Bronchial epithelial cell (primary cell): ENCODE data around the gene SF3B4. TPM values are rescaled to one million over a fixed set of nuclear protein-coding genes. Genes with fewer than 3 reads are reported as not detected.

Experiments used
- DNase-seq: peaks from one replicate; pipeline ENCODE4 v3.0.0-alpha.2; 2010; ENCODE audit warnings: low read depth
- FAIRE-seq: peaks from 2 replicates; lab custom pipeline; 2011; peaks lifted over from hg19 to GRCh38; lab: Jason Lieb, UNC
- H3K27me3 ChIP-seq: 2 replicates; pipeline ENCODE4 v1.5.1; 2011; ENCODE audit warnings: low read length; ENCODE audit not compliant: control insufficient read depth, insufficient read depth
- H3K36me3 ChIP-seq: 2 replicates; pipeline ENCODE4 v1.5.1; 2011; ENCODE audit warnings: low read length; ENCODE audit not compliant: control insufficient read depth, insufficient read depth
- H3K4me3 ChIP-seq: 2 replicates; pipeline ENCODE4 v1.5.1; 2011; ENCODE audit warnings: mild to moderate bottlenecking, low read depth, low read length, control low read depth
- CTCF ChIP-seq: IDR thresholded peaks from 2 replicates; pipeline ENCODE4 v1.5.1; 2011; ENCODE audit warnings: mild to moderate bottlenecking, moderate library complexity, low read length, control low read depth, inconsistent platforms; ENCODE audit not compliant: insufficient read depth, severe bottlenecking
- total RNA-seq: library from RNA; depleted of rRNA; stranded (reverse); fragments of >200 nt; gene quantifications from 2 replicates; pipeline ENCODE4 v1.2.1, GENCODE V29; 2014

The SF3B4 gene
- total RNA-seq, 1 donor from 2014 or later = 7.4 TPM

- no peak overlapping the region for H3K4me3 ChIP-seq
- H3K27me3 ChIP-seq = no peaks in the 10 kb centered on the region
- no peak for TF ChIP-seq CTCF
- H3K36me3 ChIP-seq = peaks cover 2% of the 10 kb centered on the region
- FAIRE-seq = no peak
- DNase-seq = no peak
These were observed 4.9 kb upstream of the SF3B4 start for GRCh38 chr1:149932474-149932873.

- Histone ChIP-seq H3K4me3 (no peak overlapping the region), H3K27me3 (no peaks in the 10 kb centered on the region), H3K36me3 (peaks cover 4% of the 10 kb centered on the region)
- no peak for TF ChIP-seq CTCF
- FAIRE-seq = no peak
- DNase-seq = peak; percentile 68
These were observed 3.7 kb upstream of the SF3B4 start for GRCh38 chr1:149931212-149931790.

GRCh38 chr1:149929856-149930255, 2.3 kb upstream of the SF3B4 start:
- FAIRE-seq = no peak
- Histone ChIP-seq H3K4me3 (no peak overlapping the region), H3K36me3 (peaks cover 10% of the 10 kb centered on the region), H3K27me3 (no peaks in the 10 kb centered on the region)
- no peak for TF ChIP-seq CTCF
- no peak for DNase-seq

GRCh38 chr1:149928401-149928724, 760 bp upstream of the SF3B4 start:
- Histone ChIP-seq H3K4me3 (peak overlapping the region; percentile 53), H3K36me3 (peaks cover 19% of the 10 kb centered on the region), H3K27me3 (no peaks in the 10 kb centered on the region)
- no peak for TF ChIP-seq CTCF
- FAIRE-seq (no peak), DNase-seq (no peak)

GRCh38 chr1:149927056-149927562, 494 bp downstream of the SF3B4 start:
- H3K27me3 ChIP-seq = no peaks in the 10 kb centered on the region
- FAIRE-seq = no peak
- H3K36me3 ChIP-seq = peaks cover 19% of the 10 kb centered on the region
- no peak for TF ChIP-seq CTCF
- H3K4me3 ChIP-seq = peak overlapping the region; percentile 53
- DNase-seq = peak; percentile 9

GRCh38 chr1:149926296-149926695, 1.3 kb downstream of the SF3B4 start:
- peaks cover 19% of the 10 kb centered on the region for H3K36me3 ChIP-seq
- TF ChIP-seq CTCF = no peak
- no peaks in the 10 kb centered on the region for H3K27me3 ChIP-seq
- DNase-seq (no peak), FAIRE-seq (no peak)
- no peak overlapping the region for H3K4me3 ChIP-seq
